ENCODE results near the gene KCNN1. TPM values are rescaled to one million over a fixed set of nuclear protein-coding genes. Genes with fewer than 3 reads are reported as not detected.

KCNN1 gene
- total and polyA plus RNA-seq, 9 of the 15 experiments (the other 6 are each of a cell fraction or from before 2014, with no cell fraction given): 0.01 to 6.2 (median 0.72) TPM

DNA sequence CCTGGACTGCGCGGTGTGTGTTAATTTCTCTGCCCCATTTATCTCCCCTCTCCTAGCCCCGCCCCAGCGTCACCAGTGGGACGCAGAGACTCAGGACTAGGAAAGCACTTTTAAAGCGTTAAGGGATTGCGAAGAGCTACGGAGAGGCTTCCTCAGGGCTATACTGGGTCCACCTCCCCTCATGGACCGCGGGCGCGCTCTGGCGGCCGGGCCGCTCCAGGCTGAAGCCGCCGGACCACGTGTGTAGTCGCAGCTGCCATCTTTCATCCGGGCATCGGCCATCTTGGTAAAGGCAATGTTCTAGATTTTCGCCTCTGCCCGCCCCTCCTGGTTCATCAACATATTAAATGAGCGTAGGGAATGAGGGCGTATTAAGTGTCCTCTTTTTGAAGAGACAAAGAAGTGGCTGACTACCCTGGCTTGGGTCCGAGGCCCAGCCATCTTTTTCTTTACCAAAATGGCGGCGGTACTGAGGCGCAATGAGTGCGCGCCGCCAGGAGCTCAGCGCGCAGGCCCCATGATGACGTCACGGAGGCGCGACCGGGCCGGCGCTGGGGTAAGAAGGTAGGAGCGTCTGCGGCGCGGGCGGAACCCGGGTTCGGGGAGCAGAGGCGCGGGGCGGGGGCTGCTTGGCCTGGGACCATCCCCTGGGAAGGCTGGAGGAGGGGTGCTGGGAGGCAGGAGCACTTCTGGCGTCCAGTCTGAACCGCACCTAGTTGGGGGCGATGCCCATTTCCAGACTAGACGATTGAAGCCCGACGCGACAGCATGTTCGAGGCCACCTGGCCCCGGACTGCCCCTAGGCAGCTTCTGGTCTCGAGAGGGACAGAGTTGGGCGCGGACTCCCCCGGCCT lies 34.2 kb upstream of the KCNN1 start, which contains the start of gene CCDC124 (continued):
- TF ChIP-seq YBX1 (IDR thresholded peaks at IDR 0.05) (no peak), CREB3L1 (IDR thresholded peaks at IDR 0.05; ENCODE audit: borderline replicate concordance, low read depth) (peak; percentile 72), ESRRA (IDR thresholded peaks at IDR 0.05; ENCODE audit: borderline replicate concordance, low read depth) (peak; percentile 66; the same call in 1 of the 2 replicates), ZNF354B (CRISPR knock-in tag; IDR thresholded peaks at IDR 0.05) (peak; percentile 70; the same call in 1 of the 2 replicates), ARID2 (IDR thresholded peaks at IDR 0.05) (peak; percentile 97), NFRKB (IDR thresholded peaks at IDR 0.05; ENCODE audit: low read depth) (peak; percentile 76; the same call in 1 of the 2 replicates), ARID3B (CRISPR knock-in tag; IDR thresholded peaks at IDR 0.05; ENCODE audit: borderline replicate concordance) (peak; percentile 57; the same call in 1 of the 2 replicates), ZNF232 (CRISPR knock-in tag; IDR thresholded peaks at IDR 0.05) (no peak), TSHZ1 (CRISPR knock-in tag; IDR thresholded peaks at IDR 0.05) (peak; percentile 68; the same call in 1 of the 2 replicates), CSDE1 (IDR thresholded peaks at IDR 0.05) (peak; percentile 95 to 100), TAL1 (IDR thresholded peaks at IDR 0.05) (no peak), JUND (IDR thresholded peaks at IDR 0.05; ENCODE audit: borderline replicate concordance, low read depth, low read length) (peak; percentile 82), JUND (tag; IDR thresholded peaks at IDR 0.05; ENCODE audit: borderline replicate concordance, low read depth, low read length) (peak; percentile 87; the same call in 2 of the 3 replicates), ZC3H8 (IDR thresholded peaks at IDR 0.05) (peak; percentile 94)
- TF ChIP-seq, protein P1, sequence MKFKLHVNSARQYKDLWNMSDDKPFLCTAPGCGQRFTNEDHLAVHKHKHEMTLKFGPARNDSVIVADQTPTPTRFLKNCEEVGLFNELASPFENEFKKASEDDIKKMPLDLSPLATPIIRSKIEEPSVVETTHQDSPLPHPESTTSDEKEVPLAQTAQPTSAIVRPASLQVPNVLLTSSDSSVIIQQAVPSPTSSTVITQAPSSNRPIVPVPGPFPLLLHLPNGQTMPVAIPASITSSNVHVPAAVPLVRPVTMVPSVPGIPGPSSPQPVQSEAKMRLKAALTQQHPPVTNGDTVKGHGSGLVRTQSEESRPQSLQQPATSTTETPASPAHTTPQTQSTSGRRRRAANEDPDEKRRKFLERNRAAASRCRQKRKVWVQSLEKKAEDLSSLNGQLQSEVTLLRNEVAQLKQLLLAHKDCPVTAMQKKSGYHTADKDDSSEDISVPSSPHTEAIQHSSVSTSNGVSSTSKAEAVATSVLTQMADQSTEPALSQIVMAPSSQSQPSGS (CRISPR knock-in tag; IDR thresholded peaks at IDR 0.05): no peak
- TF ChIP-seq, protein P2, sequence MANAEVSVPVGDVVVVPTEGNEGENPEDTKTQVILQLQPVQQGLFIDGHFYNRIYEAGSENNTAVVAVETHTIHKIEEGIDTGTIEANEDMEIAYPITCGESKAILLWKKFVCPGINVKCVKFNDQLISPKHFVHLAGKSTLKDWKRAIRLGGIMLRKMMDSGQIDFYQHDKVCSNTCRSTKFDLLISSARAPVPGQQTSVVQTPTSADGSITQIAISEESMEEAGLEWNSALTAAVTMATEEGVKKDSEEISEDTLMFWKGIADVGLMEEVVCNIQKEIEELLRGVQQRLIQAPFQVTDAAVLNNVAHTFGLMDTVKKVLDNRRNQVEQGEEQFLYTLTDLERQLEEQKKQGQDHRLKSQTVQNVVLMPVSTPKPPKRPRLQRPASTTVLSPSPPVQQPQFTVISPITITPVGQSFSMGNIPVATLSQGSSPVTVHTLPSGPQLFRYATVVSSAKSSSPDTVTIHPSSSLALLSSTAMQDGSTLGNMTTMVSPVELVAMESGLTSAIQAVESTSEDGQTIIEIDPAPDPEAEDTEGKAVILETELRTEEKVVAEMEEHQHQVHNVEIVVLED (CRISPR knock-in tag; IDR thresholded peaks at IDR 0.05): peak; percentile 75

Data from K562 (cell line).